CD14-positive monocyte (primary cell): ENCODE data around the gene TPCN1. TPM values are rescaled to one million over a fixed set of nuclear protein-coding genes. Genes with fewer than 3 reads are reported as not detected.
A peak's percentile ranks its signal among the peaks of the same experiment; 100 is the strongest.

Experiments
- DNase-seq, 3 donors: peaks; one replicate each; pipeline ENCODE4 v3.0.0-alpha.2; 2011 to 2022
- H2AFZ ChIP-seq: 2 replicates; pipeline ENCODE4 v1.6.0; 2012; ENCODE audit warnings: mild to moderate bottlenecking, low read depth, low read length, inconsistent platforms; ENCODE audit not compliant: insufficient read depth, poor library complexity, severe bottlenecking
- H3K27ac ChIP-seq, 2 donors: 1 replicate in 1 of 2; 2 replicates in 1 of 2; pipeline ENCODE4 v1.5.1; 2012 to 2013; ENCODE audit warnings: low read length in 2 of 2, control low read depth in 1 of 2, inconsistent platforms in 1 of 2, low read depth in 1 of 2, mild to moderate bottlenecking in 1 of 2
- H3K27me3 ChIP-seq, 2 donors: one replicate each; pipeline versions ENCODE4 v1.6.0 to v1.6.1; 2011 to 2013; ENCODE audit warnings: low read length in 2 of 2; ENCODE audit not compliant: control insufficient read depth in 2 of 2, insufficient read depth in 2 of 2
- H3K36me3 ChIP-seq, 2 donors: replicated peaks in 1 of 2; 1 replicate in 1 of 2; 2 replicates in 1 of 2; pipeline versions ENCODE4 v1.5.1 to v1.6.1; 2012 to 2013; ENCODE audit warnings: low read length in 2 of 2, control low read depth in 1 of 2, inconsistent platforms in 1 of 2, mild to moderate bottlenecking in 1 of 2; ENCODE audit not compliant: insufficient read depth in 2 of 2, control insufficient read depth in 1 of 2
- H3K4me1 ChIP-seq, 2 donors: 1 replicate in 1 of 2; 2 replicates in 1 of 2; pipeline versions ENCODE4 v1.5.1 to v1.6.1; 2012 to 2013; ENCODE audit warnings: low read length in 2 of 2, control low read depth in 1 of 2, inconsistent platforms in 1 of 2, mild to moderate bottlenecking in 1 of 2, moderate library complexity in 1 of 2; ENCODE audit not compliant: insufficient read depth in 2 of 2, control insufficient read depth in 1 of 2
- H3K4me2 ChIP-seq: replicated peaks from 2 replicates; pipeline ENCODE3; 2012; ENCODE audit warnings: low read length, moderate library complexity, mild to moderate bottlenecking; ENCODE audit not compliant: poor library complexity, severe bottlenecking; ENCODE audit errors: extremely low read depth
- H3K4me3 ChIP-seq, 3 experiments: fragments of 200-600 bp in 1 of 3; sonication (generic) in 1 of 3; replicated peaks in 1 of 3; 1 replicate in 2 of 3; 2 replicates in 1 of 3; pipeline ENCODE4 v1.5.1; 2011 to 2013; ENCODE audit warnings: low read length in 3 of 3, mild to moderate bottlenecking in 3 of 3, control low read depth in 2 of 3, low read depth in 2 of 3, inconsistent platforms in 1 of 3, moderate library complexity in 1 of 3
- H3K79me2 ChIP-seq: 2 replicates; pipeline ENCODE4 v1.6.0; 2012; ENCODE audit warnings: mild to moderate bottlenecking, control low read depth, inconsistent platforms, low read length, moderate library complexity; ENCODE audit not compliant: insufficient read depth
- H3K9ac ChIP-seq: 2 replicates; pipeline ENCODE4 v1.6.0; 2017; ENCODE audit warnings: low read length, mild to moderate bottlenecking; ENCODE audit not compliant: insufficient read depth, poor library complexity, severe bottlenecking
- H3K9me3 ChIP-seq, 2 donors: replicated peaks in 1 of 2; 1 replicate in 1 of 2; 2 replicates in 1 of 2; pipeline versions ENCODE4 v1.5.1 to v1.6.1; 2012 to 2013; ENCODE audit warnings: low read length in 2 of 2, control low read depth in 1 of 2; ENCODE audit not compliant: control insufficient read depth in 1 of 2, insufficient read depth in 1 of 2
- H4K20me1 ChIP-seq: 2 replicates; pipeline ENCODE4 v1.6.0; 2012; ENCODE audit warnings: mild to moderate bottlenecking, low read length, control low read depth, moderate library complexity; ENCODE audit not compliant: insufficient read depth
- H3K27ac Mint-ChIP-seq, 7 donors: one replicate each; pipeline ENCODE4 v1.8.0; 2020; ENCODE audit warnings: mild to moderate bottlenecking in 7 of 7, mixed read lengths in 7 of 7, moderate library complexity in 6 of 7, inconsistent platforms in 2 of 7
- H3K27me3 Mint-ChIP-seq, 3 donors: one replicate each; pipeline ENCODE4 v1.8.0; 2021 to 2022; ENCODE audit warnings: low read depth in 3 of 3, mild to moderate bottlenecking in 3 of 3, mixed read lengths in 3 of 3, moderate library complexity in 3 of 3, inconsistent platforms in 1 of 3
- H3K36me3 Mint-ChIP-seq, 2 donors: one replicate each; pipeline ENCODE4 v1.8.0; 2020; ENCODE audit warnings: mixed read lengths in 2 of 2, inconsistent platforms in 1 of 2, mild to moderate bottlenecking in 1 of 2
- H3K4me1 Mint-ChIP-seq: one replicate; pipeline ENCODE4 v1.8.0; 2020; ENCODE audit warnings: mild to moderate bottlenecking, mixed read lengths
- H3K4me3 Mint-ChIP-seq, 2 donors: one replicate each; pipeline ENCODE4 v1.8.0; 2020; ENCODE audit warnings: mild to moderate bottlenecking in 2 of 2, mixed read lengths in 2 of 2, moderate library complexity in 1 of 2
- H3K9me3 Mint-ChIP-seq, 7 donors: one replicate each; pipeline ENCODE4 v1.8.0; 2020 to 2022; ENCODE audit warnings: mixed read lengths in 7 of 7, mild to moderate bottlenecking in 6 of 7, moderate library complexity in 6 of 7, inconsistent platforms in 2 of 7
- WGBS: methylation state at CpG from one replicate; pipeline ENCODE4 v1.1.5; 2013; ENCODE audit warnings: missing lambda C conversion rate; ENCODE audit not compliant: insufficient coverage; 5-methylcytosine and 5-hydroxymethylcytosine counted together
- intact Hi-C, 2 donors: fragments of 100-400 bp; cut with micrococcal nuclease; formaldehyde crosslinking; loops; one replicate each; pipeline versions ENCODE4 v1.15.0 to v1.15.1; 2023
- polyA plus RNA-seq, 3 donors: library from polyadenylated mRNA; depleted of rRNA in 1 of 3; unstranded in 2 of 3; stranded (reverse) in 1 of 3; fragments of 300-500 nt in 2 of 3; fragments of >200 nt in 1 of 3; fragmentation: Illumina TruSeq in 2 of 3; gene quantifications; 1 replicate in 2 of 3; 2 replicates in 1 of 3; pipeline ENCODE4 v1.2.3, GENCODE V29; 2012 to 2021
- TF ChIP-seq, protein P1 (sequence below): fragments of 200-600 bp; IDR thresholded peaks from one replicate; pipeline ENCODE4 v1.8.0; 2022; ENCODE audit warnings: antibody characterized with exemption, mild to moderate bottlenecking

The TPCN1 gene
- polyA plus RNA-seq, 3 donors: 20.4 to 110 (median 34.9) TPM

DNA sequence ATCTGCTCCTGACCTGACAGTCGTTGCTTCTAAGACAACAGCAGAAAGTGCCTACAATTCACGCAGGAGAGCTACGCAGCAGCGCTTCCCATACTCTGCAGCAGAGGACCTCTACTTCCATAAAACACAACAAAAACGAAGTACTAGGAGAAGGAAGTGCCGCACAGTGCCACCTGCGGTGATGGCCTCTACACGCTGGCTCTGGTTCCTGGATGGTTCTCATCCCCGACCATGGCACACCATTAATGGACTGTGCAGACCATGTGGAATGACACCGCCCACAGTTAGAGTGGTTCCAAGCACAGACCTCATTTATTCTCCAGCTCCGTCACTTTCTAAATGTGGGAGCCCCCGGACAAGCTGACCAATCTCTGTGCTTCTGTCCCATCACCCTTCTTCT is 28.3 kb downstream of the TPCN1 start:
- no peak overlapping the region for H3K4me2 ChIP-seq
- 93% methylated on average over 7 of the region's 12 CpGs for WGBS
- Mint-ChIP-seq H3K4me3 (no peak overlapping the region), H3K36me3 (peaks cover 75 to 90% of the 10 kb centered on the region in 2 donors), H3K27ac (peak overlapping the region in 2 of 7 donors; percentile 21 to 25), H3K27me3 (peaks cover 0 to 1% (median 0%) of the 10 kb centered on the region in 3 donors), H3K9me3 (peaks cover 11 to 18% (median 14%) of the 10 kb centered on the region in 7 donors), H3K4me1 (peaks cover 23% of the 10 kb centered on the region)
- H4K20me1 ChIP-seq: peaks cover 76% of the 10 kb centered on the region
- H3K27me3 ChIP-seq: no peaks in the 10 kb centered on the region
- H3K36me3 ChIP-seq: peaks cover 65 to 94% of the 10 kb centered on the region in 2 donors
- H2AFZ ChIP-seq: no peak overlapping the region
- TF ChIP-seq, protein P1, sequence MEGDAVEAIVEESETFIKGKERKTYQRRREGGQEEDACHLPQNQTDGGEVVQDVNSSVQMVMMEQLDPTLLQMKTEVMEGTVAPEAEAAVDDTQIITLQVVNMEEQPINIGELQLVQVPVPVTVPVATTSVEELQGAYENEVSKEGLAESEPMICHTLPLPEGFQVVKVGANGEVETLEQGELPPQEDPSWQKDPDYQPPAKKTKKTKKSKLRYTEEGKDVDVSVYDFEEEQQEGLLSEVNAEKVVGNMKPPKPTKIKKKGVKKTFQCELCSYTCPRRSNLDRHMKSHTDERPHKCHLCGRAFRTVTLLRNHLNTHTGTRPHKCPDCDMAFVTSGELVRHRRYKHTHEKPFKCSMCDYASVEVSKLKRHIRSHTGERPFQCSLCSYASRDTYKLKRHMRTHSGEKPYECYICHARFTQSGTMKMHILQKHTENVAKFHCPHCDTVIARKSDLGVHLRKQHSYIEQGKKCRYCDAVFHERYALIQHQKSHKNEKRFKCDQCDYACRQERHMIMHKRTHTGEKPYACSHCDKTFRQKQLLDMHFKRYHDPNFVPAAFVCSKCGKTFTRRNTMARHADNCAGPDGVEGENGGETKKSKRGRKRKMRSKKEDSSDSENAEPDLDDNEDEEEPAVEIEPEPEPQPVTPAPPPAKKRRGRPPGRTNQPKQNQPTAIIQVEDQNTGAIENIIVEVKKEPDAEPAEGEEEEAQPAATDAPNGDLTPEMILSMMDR: no peak
- no peak overlapping the region for H3K27ac ChIP-seq
- H3K9me3 ChIP-seq: peaks cover 18% of the 10 kb centered on the region in 2 donors
- no peak for DNase-seq
- H3K4me1 ChIP-seq: peaks cover 7 to 15% of the 10 kb centered on the region in 2 donors
- H3K4me3 ChIP-seq: no peak overlapping the region
- peaks cover 54% of the 10 kb centered on the region for H3K79me2 ChIP-seq
- intact Hi-C loops: no loop called here
- H3K9ac ChIP-seq: no peak overlapping the region

DNA sequence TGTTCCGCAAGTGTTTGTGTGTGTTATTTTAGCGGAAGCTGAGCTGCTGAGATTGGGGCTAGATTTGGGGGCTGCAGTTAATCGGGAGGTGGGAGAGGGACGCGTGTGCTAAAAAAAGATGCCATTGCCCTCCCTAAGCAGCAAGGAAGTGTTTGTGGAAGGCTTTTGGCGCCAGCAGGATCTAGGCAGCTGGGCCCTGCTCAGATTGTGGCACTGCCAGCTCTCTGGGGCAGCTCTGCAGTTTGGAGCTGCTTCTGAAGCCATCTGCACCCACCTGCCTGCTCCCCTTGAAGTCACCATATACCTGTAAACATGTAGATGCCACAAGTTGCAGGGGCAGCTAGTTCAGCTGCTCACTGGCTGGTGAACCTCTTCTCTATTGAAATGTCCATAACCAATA is 28.8 kb downstream of the TPCN1 start:
- H4K20me1 ChIP-seq: peaks cover 71% of the 10 kb centered on the region
- Mint-ChIP-seq H3K27me3 (peaks cover 0 to 1% (median 0%) of the 10 kb centered on the region in 3 donors), H3K36me3 (peaks cover 77 to 90% of the 10 kb centered on the region in 2 donors), H3K27ac (no peak overlapping the region), H3K9me3 (peaks cover 11 to 18% (median 14%) of the 10 kb centered on the region in 7 donors), H3K4me3 (no peak overlapping the region), H3K4me1 (peaks cover 18% of the 10 kb centered on the region)
- WGBS: 96% methylated on average over 6 of the region's 6 CpGs
- peaks cover 50% of the 10 kb centered on the region for H3K79me2 ChIP-seq
- peaks cover 18% of the 10 kb centered on the region in 2 donors for H3K9me3 ChIP-seq
- H3K9ac ChIP-seq: no peak overlapping the region
- H3K27ac ChIP-seq: no peak overlapping the region
- no peaks in the 10 kb centered on the region for H3K27me3 ChIP-seq
- no peak overlapping the region for H2AFZ ChIP-seq
- TF ChIP-seq, protein P1: no peak
- peaks cover 7 to 15% of the 10 kb centered on the region in 2 donors for H3K4me1 ChIP-seq
- peaks cover 62 to 94% of the 10 kb centered on the region in 2 donors for H3K36me3 ChIP-seq
- no peak overlapping the region for H3K4me2 ChIP-seq
- no peak for DNase-seq
- no peak overlapping the region for H3K4me3 ChIP-seq
- intact Hi-C loops: no loop called here
